Upper lobe of left lung (tissue), 6 donors: ENCODE data around the gene MYO18A. TPM values are rescaled to one million over a fixed set of nuclear protein-coding genes. Genes with fewer than 3 reads are reported as not detected.

ENCODE experiments used
- ATAC-seq, 2 donors: fragments of 200-7000 bp; cut with Tn5 transposase; one replicate each; pipeline ENCODE4 v1.9.1; 2022; ENCODE audit warnings: mild to moderate bottlenecking in 2 of 2, moderate library complexity in 2 of 2; ENCODE audit not compliant: low FRiP score in 2 of 2
- DNase-seq, 2 donors: peaks; one replicate each; pipeline ENCODE4 v3.0.0-alpha.2; 2019 to 2020
- H3K27ac ChIP-seq, 4 donors: fragments of 200-600 bp; sonication (generic); one replicate each; pipeline ENCODE4 v1.5.1; 2016 to 2019
- H3K27me3 ChIP-seq, 4 donors: fragments of 200-600 bp; sonication (generic); one replicate each; pipeline ENCODE4 v1.5.1; 2017 to 2019
- H3K36me3 ChIP-seq, 4 donors: fragments of 200-600 bp; sonication (generic); one replicate each; pipeline ENCODE4 v1.5.1; 2016 to 2019
- H3K4me1 ChIP-seq, 4 donors: fragments of 200-600 bp; sonication (generic); one replicate each; pipeline ENCODE4 v1.5.1; 2018 to 2019
- H3K4me3 ChIP-seq, 4 donors: fragments of 200-600 bp; sonication (generic); one replicate each; pipeline ENCODE4 v1.5.1; 2017 to 2019; ENCODE audit warnings: mild to moderate bottlenecking in 2 of 4, moderate library complexity in 1 of 4
- H3K9me3 ChIP-seq, 4 donors: fragments of 200-600 bp; sonication (generic); one replicate each; pipeline ENCODE4 v1.5.1; 2018 to 2019
- CTCF ChIP-seq, 6 experiments: fragments of 450-650 bp in 4 of 6; fragments of 200-600 bp in 2 of 6; sonication (generic) in 2 of 6; IDR thresholded peaks; one replicate each; pipeline ENCODE4 v1.5.1; 2016 to 2019; ENCODE audit warnings: antibody characterized with exemption in 6 of 6
- EP300 ChIP-seq, 4 donors: sonication (generic); formaldehyde crosslinking; IDR thresholded peaks; one replicate each; pipeline ENCODE4 v1.5.1; 2017; ENCODE audit warnings: antibody characterized with exemption in 4 of 4, control low read depth in 2 of 4
- POLR2A ChIP-seq, 4 donors: fragments of 450-650 bp; IDR thresholded peaks; one replicate each; pipeline ENCODE4 v1.5.1; 2016 to 2017; ENCODE audit warnings: antibody characterized with exemption in 4 of 4, mild to moderate bottlenecking in 2 of 4
- POLR2AphosphoS5 ChIP-seq, 2 donors: sonication (generic); formaldehyde crosslinking; IDR thresholded peaks; one replicate each; pipeline ENCODE4 v1.5.1; 2017; ENCODE audit warnings: antibody characterized with exemption in 2 of 2
- WGBS, 2 donors: methylation state at CpG; one replicate each; pipeline ENCODE4 v1.1.5; 2017 to 2018; 5-methylcytosine and 5-hydroxymethylcytosine counted together
- total RNA-seq, 6 donors: library from RNA; depleted of rRNA in 4 of 6; stranded (reverse); fragments of >200 nt in 4 of 6; gene quantifications; one replicate each; pipeline versions ENCODE4 v1.1.0 to v1.2.1, GENCODE V29; 2016 to 2021
- donor health status: DM: no; HTN: no; CAD: no; lungs with moderate emphysema.
- donor health status: DM: no; HTN: yes; CAD: no; lungs with severe emphysema.

MYO18A gene
- total RNA-seq, 6 donors from 2014 or later: 37.4 to 214 (median 67.4) TPM

- DNase-seq (no peak), ATAC-seq (no peak)
- no peaks in the 10 kb centered on the region for H3K4me1 ChIP-seq
- H3K9me3 ChIP-seq: no peaks in the 10 kb centered on the region
- no peaks in the 10 kb centered on the region for H3K36me3 ChIP-seq
- H3K4me3 ChIP-seq: no peak overlapping the region
- no peaks in the 10 kb centered on the region for H3K27me3 ChIP-seq
- 69 to 74% methylated on average over 10 of the region's 10 CpGs for WGBS, 2 donors
- no peak overlapping the region for H3K27ac ChIP-seq
- TF ChIP-seq POLR2AphosphoS5 (IDR thresholded peaks at IDR 0.05) (no peak), POLR2A (IDR thresholded peaks at IDR 0.05) (no peak), EP300 (IDR thresholded peaks at IDR 0.05) (no peak), CTCF (IDR thresholded peaks at IDR 0.05) (no peak)
Measured at GRCh38 chr17:29048440-29049368, 131.5 kb downstream of the MYO18A start.

- no peak for DNase-seq
- peaks cover 7 to 13% (median 10%) of the 10 kb centered on the region in 4 donors for H3K4me1 ChIP-seq
- ATAC-seq: no peak
- H3K27me3 ChIP-seq: no peaks in the 10 kb centered on the region
- no peaks in the 10 kb centered on the region for H3K9me3 ChIP-seq
- no peak overlapping the region for H3K27ac ChIP-seq
- WGBS, 2 donors: 80 to 95% methylated on average over 5 of the region's 5 CpGs
- no peaks in the 10 kb centered on the region for H3K36me3 ChIP-seq
- TF ChIP-seq POLR2AphosphoS5 (IDR thresholded peaks at IDR 0.05): no peak
- TF ChIP-seq EP300 (IDR thresholded peaks at IDR 0.05): no peak
- no peak for TF ChIP-seq CTCF (IDR thresholded peaks at IDR 0.05)
- TF ChIP-seq POLR2A (IDR thresholded peaks at IDR 0.05): no peak
- H3K4me3 ChIP-seq: no peak overlapping the region
Measured at GRCh38 chr17:29046473-29046839, 133.7 kb downstream of the MYO18A start.

GRCh38 chr17:29045734-29046472 is 134.3 kb downstream of the MYO18A start:
- Histone ChIP-seq H3K27ac (no peak overlapping the region), H3K9me3 (no peaks in the 10 kb centered on the region), H3K27me3 (no peaks in the 10 kb centered on the region), H3K4me1 (peaks cover 7 to 13% (median 10%) of the 10 kb centered on the region in 4 donors), H3K36me3 (no peaks in the 10 kb centered on the region), H3K4me3 (no peak overlapping the region)
- 62% methylated on average over 5 to 7 of the region's 7 CpGs for WGBS, 2 donors
- no peak for DNase-seq
- no peak for TF ChIP-seq POLR2AphosphoS5 (IDR thresholded peaks at IDR 0.05)
- TF ChIP-seq POLR2A (IDR thresholded peaks at IDR 0.05): no peak
- TF ChIP-seq CTCF (IDR thresholded peaks at IDR 0.05): no peak
- no peak for TF ChIP-seq EP300 (IDR thresholded peaks at IDR 0.05)
- no peak for ATAC-seq

GRCh38 chr17:29045026-29045425 is 135.2 kb downstream of the MYO18A start:
- ATAC-seq (no peak), DNase-seq (no peak)
- Histone ChIP-seq H3K9me3 (no peaks in the 10 kb centered on the region), H3K27me3 (no peaks in the 10 kb centered on the region), H3K4me3 (no peak overlapping the region), H3K4me1 (peaks cover 7 to 13% (median 10%) of the 10 kb centered on the region in 4 donors), H3K36me3 (no peaks in the 10 kb centered on the region), H3K27ac (no peak overlapping the region)
- 82 to 87% methylated on average over 3 to 4 of the region's 4 CpGs for WGBS, 2 donors
- TF ChIP-seq POLR2AphosphoS5 (IDR thresholded peaks at IDR 0.05): no peak
- no peak for TF ChIP-seq EP300 (IDR thresholded peaks at IDR 0.05)
- TF ChIP-seq POLR2A (IDR thresholded peaks at IDR 0.05): no peak
- no peak for TF ChIP-seq CTCF (IDR thresholded peaks at IDR 0.05)
